Fibroblast of lung (primary cell): Measurements from ENCODE around the gene CDKAL1. TPM values are rescaled to one million over a fixed set of nuclear protein-coding genes. Genes with fewer than 3 reads are reported as not detected.
A peak's percentile ranks its signal among the peaks of the same experiment; 100 is the strongest.

ENCODE experiments used
- DNase-seq, 2 donors: peaks; one replicate each; pipeline versions ENCODE4 v3.0.0 to v3.0.0-alpha.2; 2010; ENCODE audit warnings: low read depth in 2 of 2
- H2AFZ ChIP-seq: 2 replicates; pipeline ENCODE4 v1.5.1; 2012; ENCODE audit warnings: low read length, control low read depth, inconsistent platforms
- H3K27ac ChIP-seq: 2 replicates; pipeline ENCODE4 v1.5.1; 2011; ENCODE audit warnings: low read length, control low read depth; ENCODE audit not compliant: insufficient read depth
- H3K27me3 ChIP-seq: 2 replicates; pipeline ENCODE4 v1.5.1; 2011; ENCODE audit warnings: mild to moderate bottlenecking, low read length; ENCODE audit not compliant: control insufficient read depth, insufficient read depth
- H3K36me3 ChIP-seq: 2 replicates; pipeline ENCODE4 v1.5.1; 2011; ENCODE audit warnings: low read length; ENCODE audit not compliant: control insufficient read depth, insufficient read depth
- H3K4me1 ChIP-seq: 2 replicates; pipeline ENCODE4 v1.5.1; 2011; ENCODE audit warnings: low read length; ENCODE audit not compliant: control insufficient read depth, insufficient read depth; ENCODE audit errors: extremely low read depth
- H3K4me2 ChIP-seq: 2 replicates; pipeline ENCODE4 v1.5.1; 2011; ENCODE audit warnings: low read length, control low read depth; ENCODE audit not compliant: insufficient read depth; ENCODE audit errors: extremely low read depth
- H3K4me3 ChIP-seq, 4 experiments: fragments of 200-600 bp in 1 of 4; sonication (generic) in 1 of 4; replicated peaks in 1 of 4; 2 replicates each; pipeline ENCODE4 v1.5.1; 2011 to 2016; ENCODE audit warnings: low read length in 4 of 4, low read depth in 3 of 4, mild to moderate bottlenecking in 3 of 4, control low read depth in 2 of 4, inconsistent platforms in 1 of 4, mixed read lengths in 1 of 4; ENCODE audit not compliant: insufficient read depth in 1 of 4; ENCODE audit errors: control extremely low read depth in 1 of 4
- H3K79me2 ChIP-seq: 2 replicates; pipeline ENCODE4 v1.5.1; 2012; ENCODE audit warnings: mild to moderate bottlenecking, low read length, inconsistent platforms; ENCODE audit not compliant: control insufficient read depth, insufficient read depth
- H3K9ac ChIP-seq: 2 replicates; pipeline ENCODE4 v1.5.1; 2011; ENCODE audit warnings: mild to moderate bottlenecking, low read length, control low read depth; ENCODE audit not compliant: insufficient read depth
- H3K9me3 ChIP-seq: 2 replicates; pipeline ENCODE4 v1.5.1; 2012; ENCODE audit warnings: low read depth, low read length; ENCODE audit not compliant: control insufficient read depth, insufficient read depth
- H4K20me1 ChIP-seq: 2 replicates; pipeline ENCODE4 v1.5.1; 2011; ENCODE audit warnings: low read length; ENCODE audit not compliant: control insufficient read depth, insufficient read depth; ENCODE audit errors: extremely low read depth
- EZH2 ChIP-seq: IDR thresholded peaks from 2 replicates; pipeline ENCODE4 v1.5.1; 2012; ENCODE audit warnings: low read length, control low read depth, mild to moderate bottlenecking; ENCODE audit errors: missing control alignments
- polyA plus RNA-seq, 2 donors: library from polyadenylated mRNA; depleted of rRNA in 1 of 2; stranded (reverse) in 1 of 2; unstranded in 1 of 2; fragments of >200 nt; gene quantifications; 2 replicates each; pipeline ENCODE4 v1.2.1, GENCODE V29; 2011 to 2012; ENCODE audit warnings: missing spikeins in 1 of 2
- total RNA-seq: library from RNA; depleted of rRNA; stranded (reverse); fragments of >200 nt; gene quantifications from 2 replicates; pipeline ENCODE4 v1.2.1, GENCODE V29; 2014
- TF ChIP-seq, protein P1 (sequence below), 2 donors: IDR thresholded peaks in 1 of 2; conservative IDR thresholded peaks in 1 of 2; 1 replicate in 1 of 2; 2 replicates in 1 of 2; pipeline ENCODE4 v1.5.1; 2011 to 2012; ENCODE audit warnings: low read length in 2 of 2, control low read depth in 1 of 2, inconsistent platforms in 1 of 2, low read depth in 1 of 2, mild to moderate bottlenecking in 1 of 2

The CDKAL1 gene
- total and polyA plus RNA-seq, 2 donors (not counting 1 experiment from before 2014, with no cell fraction given), result 7.4 to 15.0 TPM

DNA sequence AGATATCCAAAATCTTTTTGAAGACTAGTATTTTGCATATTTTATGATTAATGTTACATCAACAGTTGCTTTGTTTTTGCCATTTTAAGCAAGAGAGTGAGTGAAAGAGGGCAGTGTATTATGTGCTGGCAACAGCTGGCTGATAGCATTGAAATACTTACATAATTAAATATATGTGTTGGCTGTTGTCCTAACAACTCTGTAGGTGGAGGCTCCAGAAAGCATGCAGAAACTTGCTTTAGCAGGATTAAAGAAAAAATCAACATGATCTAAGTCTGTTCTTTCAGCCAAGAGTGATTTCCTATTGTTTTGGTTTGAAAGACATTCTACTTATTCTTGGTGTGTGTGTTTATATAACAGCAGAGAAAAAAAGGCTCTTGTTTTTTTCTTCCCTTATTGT lies 127.5 kb downstream of the CDKAL1 start:
- Histone ChIP-seq H3K4me1 (no peaks in the 10 kb centered on the region), H3K27ac (no peak overlapping the region), H2AFZ (no peak overlapping the region), H3K9ac (no peak overlapping the region), H3K36me3 (no peaks in the 10 kb centered on the region), H4K20me1 (no peaks in the 10 kb centered on the region), H3K9me3 (no peaks in the 10 kb centered on the region), H3K4me2 (no peak overlapping the region), H3K79me2 (no peaks in the 10 kb centered on the region), H3K27me3 (no peaks in the 10 kb centered on the region), H3K4me3 (no peak overlapping the region)
- DNase-seq, result peak; percentile 48 to 70
- TF ChIP-seq EZH2, result no peak
- TF ChIP-seq, protein P1, sequence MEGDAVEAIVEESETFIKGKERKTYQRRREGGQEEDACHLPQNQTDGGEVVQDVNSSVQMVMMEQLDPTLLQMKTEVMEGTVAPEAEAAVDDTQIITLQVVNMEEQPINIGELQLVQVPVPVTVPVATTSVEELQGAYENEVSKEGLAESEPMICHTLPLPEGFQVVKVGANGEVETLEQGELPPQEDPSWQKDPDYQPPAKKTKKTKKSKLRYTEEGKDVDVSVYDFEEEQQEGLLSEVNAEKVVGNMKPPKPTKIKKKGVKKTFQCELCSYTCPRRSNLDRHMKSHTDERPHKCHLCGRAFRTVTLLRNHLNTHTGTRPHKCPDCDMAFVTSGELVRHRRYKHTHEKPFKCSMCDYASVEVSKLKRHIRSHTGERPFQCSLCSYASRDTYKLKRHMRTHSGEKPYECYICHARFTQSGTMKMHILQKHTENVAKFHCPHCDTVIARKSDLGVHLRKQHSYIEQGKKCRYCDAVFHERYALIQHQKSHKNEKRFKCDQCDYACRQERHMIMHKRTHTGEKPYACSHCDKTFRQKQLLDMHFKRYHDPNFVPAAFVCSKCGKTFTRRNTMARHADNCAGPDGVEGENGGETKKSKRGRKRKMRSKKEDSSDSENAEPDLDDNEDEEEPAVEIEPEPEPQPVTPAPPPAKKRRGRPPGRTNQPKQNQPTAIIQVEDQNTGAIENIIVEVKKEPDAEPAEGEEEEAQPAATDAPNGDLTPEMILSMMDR (conservative IDR thresholded peaks at IDR 0.05 in 1 of 2, IDR thresholded peaks at IDR 0.05 in 1 of 2; ENCODE audit: low read depth in 1 of 2, low read length in 2 of 2), result no peak

DNA sequence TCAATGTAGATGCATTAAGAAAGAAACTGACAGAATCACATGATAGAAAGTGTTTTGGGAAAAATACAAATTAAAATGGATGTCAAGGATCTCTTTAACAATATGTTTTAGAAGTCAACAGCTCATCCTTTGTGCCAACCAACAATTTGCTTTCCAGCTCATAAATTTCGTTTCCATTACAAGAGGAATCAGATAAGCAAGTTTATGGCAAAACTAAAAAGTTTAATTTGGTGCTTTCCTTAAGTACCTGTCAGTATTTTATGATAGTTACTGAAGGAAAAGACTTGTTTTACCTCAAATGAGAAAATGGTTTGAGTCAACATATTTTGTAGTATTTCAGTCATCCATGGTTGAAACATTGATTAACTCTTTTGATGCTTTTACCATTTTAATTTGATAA lies 130.0 kb downstream of the CDKAL1 start:
- no peak for DNase-seq
- H2AFZ ChIP-seq, result no peak overlapping the region
- no peak overlapping the region for H3K27ac ChIP-seq
- no peaks in the 10 kb centered on the region for H4K20me1 ChIP-seq
- H3K9me3 ChIP-seq, result no peaks in the 10 kb centered on the region
- no peaks in the 10 kb centered on the region for H3K79me2 ChIP-seq
- TF ChIP-seq, protein P1 (conservative IDR thresholded peaks at IDR 0.05 in 1 of 2, IDR thresholded peaks at IDR 0.05 in 1 of 2; ENCODE audit: low read depth in 1 of 2, low read length in 2 of 2), result no peak
- TF ChIP-seq EZH2, result no peak
- H3K36me3 ChIP-seq, result no peaks in the 10 kb centered on the region
- H3K9ac ChIP-seq, result no peak overlapping the region
- no peak overlapping the region for H3K4me2 ChIP-seq
- no peak overlapping the region for H3K4me3 ChIP-seq
- H3K4me1 ChIP-seq, result no peaks in the 10 kb centered on the region
- H3K27me3 ChIP-seq, result no peaks in the 10 kb centered on the region

DNA sequence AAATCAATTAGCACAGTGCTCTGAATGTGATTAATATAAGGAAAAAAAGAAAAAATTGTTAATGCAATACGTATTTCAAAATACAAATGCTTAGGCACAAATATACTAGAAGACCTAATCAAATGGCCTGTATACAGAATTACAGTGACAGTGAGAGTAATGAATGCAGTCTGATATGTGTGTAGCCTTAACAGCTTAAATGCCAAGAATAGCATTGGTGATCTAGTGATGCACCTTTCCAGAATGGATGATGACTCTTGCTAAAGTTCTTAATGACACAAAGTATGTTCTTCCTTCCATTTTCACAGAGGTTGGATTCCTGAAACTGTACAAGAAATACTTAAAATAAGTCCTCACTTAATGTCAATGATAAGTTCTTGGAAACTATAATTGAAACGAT lies 131.0 kb downstream of the CDKAL1 start:
- no peak for DNase-seq
- H3K4me3 ChIP-seq, result no peak overlapping the region
- no peaks in the 10 kb centered on the region for H3K9me3 ChIP-seq
- no peak overlapping the region for H3K4me2 ChIP-seq
- no peaks in the 10 kb centered on the region for H3K4me1 ChIP-seq
- no peaks in the 10 kb centered on the region for H3K36me3 ChIP-seq
- no peaks in the 10 kb centered on the region for H3K79me2 ChIP-seq
- H2AFZ ChIP-seq, result no peak overlapping the region
- H3K9ac ChIP-seq, result no peak overlapping the region
- H4K20me1 ChIP-seq, result no peaks in the 10 kb centered on the region
- no peak overlapping the region for H3K27ac ChIP-seq
- TF ChIP-seq, protein P1 (conservative IDR thresholded peaks at IDR 0.05 in 1 of 2, IDR thresholded peaks at IDR 0.05 in 1 of 2; ENCODE audit: low read depth in 1 of 2, low read length in 2 of 2), result no peak
- no peak for TF ChIP-seq EZH2
- H3K27me3 ChIP-seq, result no peaks in the 10 kb centered on the region
